Osteocyte (in vitro differentiated cells): ENCODE results near the gene CD63. TPM values are rescaled to one million over a fixed set of nuclear protein-coding genes. Genes with fewer than 3 reads are reported as not detected.
"Not testable (repeated sequence)": the region's sequence is repeated elsewhere in the genome, so short reads cannot be mapped to it uniquely, and the experiment has no call there.

ENCODE experiments used
- DNase-seq: peaks from one replicate; pipeline ENCODE4 v3.0.0; 2021; ENCODE audit warnings: mixed read lengths; ENCODE audit not compliant: unreplicated experiment; ENCODE audit errors: extremely low spot score
- H3K27ac Mint-ChIP-seq: one replicate; pipeline ENCODE4 v1.8.0; 2021; ENCODE audit warnings: mild to moderate bottlenecking, mixed read lengths; ENCODE audit not compliant: unreplicated experiment
- H3K27me3 Mint-ChIP-seq: one replicate; pipeline ENCODE4 v1.8.0; 2021; ENCODE audit warnings: mixed read lengths; ENCODE audit not compliant: unreplicated experiment
- H3K36me3 Mint-ChIP-seq: one replicate; pipeline ENCODE4 v1.8.0; 2021; ENCODE audit warnings: mixed read lengths; ENCODE audit not compliant: unreplicated experiment
- H3K4me1 Mint-ChIP-seq: one replicate; pipeline ENCODE4 v1.8.0; 2021; ENCODE audit warnings: mixed read lengths; ENCODE audit not compliant: unreplicated experiment
- H3K4me3 Mint-ChIP-seq: one replicate; pipeline ENCODE4 v1.8.0; 2021; ENCODE audit warnings: mild to moderate bottlenecking, moderate library complexity, mixed read lengths; ENCODE audit not compliant: unreplicated experiment
- H3K9me3 Mint-ChIP-seq: one replicate; pipeline ENCODE4 v1.8.0; 2021; ENCODE audit warnings: mixed read lengths; ENCODE audit not compliant: unreplicated experiment
- CTCF ChIP-seq: fragments of 200-600 bp; sonication (generic); IDR thresholded peaks from 2 replicates; pipeline ENCODE4 v1.5.0; 2021; ENCODE audit warnings: antibody characterized with exemption, mild to moderate bottlenecking, moderate library complexity
- total RNA-seq: library from RNA; stranded (reverse); gene quantifications from 2 replicates; pipeline ENCODE4 v1.2.1, GENCODE V29; 2021

Gene CD63
- total RNA-seq, 1 donor from 2014 or later = 1,511 TPM

GRCh38 chr12:55765736-55766290 is 37.0 kb upstream of the CD63 start:
- H3K36me3 Mint-ChIP-seq = peaks cover 23% of the 10 kb centered on the region
- H3K4me3 Mint-ChIP-seq = no peak overlapping the region
- TF ChIP-seq CTCF = no peak

GRCh38 chr12:55762646-55763045 is 33.8 kb upstream of the CD63 start:
- no peak overlapping the region for H3K4me3 Mint-ChIP-seq
- H3K27ac Mint-ChIP-seq = no peak overlapping the region
- H3K27me3 Mint-ChIP-seq = no peaks in the 10 kb centered on the region
- peaks cover 31% of the 10 kb centered on the region for H3K36me3 Mint-ChIP-seq
- no peaks in the 10 kb centered on the region for H3K9me3 Mint-ChIP-seq
- DNase-seq = no peak
- no peaks in the 10 kb centered on the region for H3K4me1 Mint-ChIP-seq
- TF ChIP-seq CTCF = no peak

More at GRCh38 chr12:55765736-55766290, 37.0 kb upstream of the CD63 start:
- no peaks in the 10 kb centered on the region for H3K9me3 Mint-ChIP-seq
- no peak overlapping the region for H3K27ac Mint-ChIP-seq
- no peak for DNase-seq
- H3K27me3 Mint-ChIP-seq = no peaks in the 10 kb centered on the region
- H3K4me1 Mint-ChIP-seq = no peaks in the 10 kb centered on the region

GRCh38 chr12:55760663-55761062 is 31.9 kb upstream of the CD63 start:
- Mint-ChIP-seq H3K36me3 (peaks cover 37% of the 10 kb centered on the region), H3K4me1 (no peaks in the 10 kb centered on the region), H3K4me3 (no peak overlapping the region), H3K27me3 (no peaks in the 10 kb centered on the region), H3K9me3 (no peaks in the 10 kb centered on the region), H3K27ac (no peak overlapping the region)
- DNase-seq = no peak
- no peak for TF ChIP-seq CTCF

- not testable (repeated sequence) for H3K4me3 Mint-ChIP-seq, H3K27ac Mint-ChIP-seq, H3K4me1 Mint-ChIP-seq, H3K27me3 Mint-ChIP-seq, DNase-seq, H3K9me3 Mint-ChIP-seq
- H3K36me3 Mint-ChIP-seq = peaks cover 42% of the 10 kb centered on the region
Measured at GRCh38 chr12:55758575-55758974, 29.8 kb upstream of the CD63 start.

GRCh38 chr12:55757701-55758100 is 28.9 kb upstream of the CD63 start:
- H3K27me3 Mint-ChIP-seq = no peaks in the 10 kb centered on the region
- no peak overlapping the region for H3K4me3 Mint-ChIP-seq
- no peak overlapping the region for H3K27ac Mint-ChIP-seq
- peaks cover 38% of the 10 kb centered on the region for H3K36me3 Mint-ChIP-seq
- H3K9me3 Mint-ChIP-seq = no peaks in the 10 kb centered on the region
- H3K4me1 Mint-ChIP-seq = no peaks in the 10 kb centered on the region
- TF ChIP-seq CTCF = no peak
- no peak for DNase-seq

- peaks cover 48% of the 10 kb centered on the region for H3K36me3 Mint-ChIP-seq
- no peak for DNase-seq
- no peak overlapping the region for H3K4me3 Mint-ChIP-seq
- no peaks in the 10 kb centered on the region for H3K4me1 Mint-ChIP-seq
- no peak for TF ChIP-seq CTCF
- no peaks in the 10 kb centered on the region for H3K9me3 Mint-ChIP-seq
- peak overlapping the region; percentile 8 for H3K27ac Mint-ChIP-seq
- H3K27me3 Mint-ChIP-seq = no peaks in the 10 kb centered on the region
Measured at GRCh38 chr12:55755246-55755645, 26.4 kb upstream of the CD63 start.
